Measurements from ENCODE around the gene ATPAF1. TPM values are rescaled to one million over a fixed set of nuclear protein-coding genes. Genes with fewer than 3 reads are reported as not detected.

Gene ATPAF1
- polyA plus RNA-seq, 1 of the 3 experiments (the other 2 are of a cell fraction) = 39.9 TPM

- Histone ChIP-seq H3K27ac (ENCODE audit: low read depth in 2 of 2, low read length in 1 of 2) (no peak overlapping the region), H4K20me1 (ENCODE audit: insufficient read depth) (no peaks in the 10 kb centered on the region), H3K79me2 (ENCODE audit: insufficient read depth) (no peaks in the 10 kb centered on the region), H3K4me2 (no peak overlapping the region), H2AFZ (ENCODE audit: low read depth) (no peak overlapping the region), H3K9me2 (no peaks in the 10 kb centered on the region), H3K4me3 (ENCODE audit: low read depth in 2 of 2, low read length in 1 of 2) (no peak overlapping the region), H3K27me3 (ENCODE audit: insufficient read depth) (no peaks in the 10 kb centered on the region), H3K9ac (no peak overlapping the region), H3K36me3 (replicated peaks in 1 of 2; ENCODE audit: control insufficient read depth in 1 of 2, insufficient read depth in 2 of 2, low read length in 1 of 2) (peaks cover 5 to 14% of the 10 kb centered on the region in 2 experiments), H3K4me1 (ENCODE audit: control insufficient read depth in 1 of 2, insufficient read depth in 2 of 2, low read depth in 1 of 2, low read length in 1 of 2) (peaks cover 0 to 15% of the 10 kb centered on the region in 2 experiments; a peak in 1 of 4 replicates), H3K9me3 (no peaks in the 10 kb centered on the region), H3F3A (replicated peaks; ENCODE audit: insufficient read depth) (no peaks in the 10 kb centered on the region)
- WGBS (ENCODE audit: low lambda C conversion rate) = 95% methylated on average over 2 of the region's 2 CpGs
- no peak for DNase-seq
- TF ChIP-seq FOXM1 (IDR thresholded peaks at IDR 0.05; ENCODE audit: low read depth) (no peak), YY1 (IDR thresholded peaks at IDR 0.05; ENCODE audit: low read depth) (no peak), TCF12 (IDR thresholded peaks at IDR 0.05) (no peak), RAD21 (IDR thresholded peaks at IDR 0.05; ENCODE audit: low read length) (no peak), ELF1 (IDR thresholded peaks at IDR 0.05) (no peak), REST (IDR thresholded peaks at IDR 0.05; ENCODE audit: low read depth, low read length) (no peak), JUND (IDR thresholded peaks at IDR 0.05) (no peak), GABPA (IDR thresholded peaks at IDR 0.05; ENCODE audit: low read depth) (no peak), CHD2 (IDR thresholded peaks at IDR 0.05; ENCODE audit: low read length, partially characterized antibody) (no peak), RCOR1 (IDR thresholded peaks at IDR 0.05; ENCODE audit: low read length) (no peak)
- CTCF ChIA-PET = interaction anchor here (1.6 to 5.7 kb wide), 3 partner anchors 10 to 118 kb away, joined by 3 to 36 read pairs (median 4); partner anchors contain the start of gene MOB3C
- POLR2A ChIA-PET = no interaction called here
Measured at GRCh38 chr1:46606255-46606965, 61.8 kb downstream of the ATPAF1 start.

- Histone ChIP-seq H2AFZ (ENCODE audit: low read depth) (no peak overlapping the region), H3K4me2 (no peak overlapping the region), H3K36me3 (replicated peaks in 1 of 2; ENCODE audit: control insufficient read depth in 1 of 2, insufficient read depth in 2 of 2, low read length in 1 of 2) (peaks cover 5 to 14% of the 10 kb centered on the region in 2 experiments), H3K27ac (ENCODE audit: low read depth in 2 of 2, low read length in 1 of 2) (no peak overlapping the region), H3K4me3 (ENCODE audit: low read depth in 2 of 2, low read length in 1 of 2) (no peak overlapping the region), H3K4me1 (ENCODE audit: control insufficient read depth in 1 of 2, insufficient read depth in 2 of 2, low read depth in 1 of 2, low read length in 1 of 2) (peaks cover 0 to 12% of the 10 kb centered on the region in 2 experiments; a peak in 1 of 4 replicates), H3K9ac (no peak overlapping the region), H3K9me3 (no peaks in the 10 kb centered on the region), H3K27me3 (ENCODE audit: insufficient read depth) (no peaks in the 10 kb centered on the region), H3F3A (replicated peaks; ENCODE audit: insufficient read depth) (no peaks in the 10 kb centered on the region), H3K79me2 (ENCODE audit: insufficient read depth) (no peaks in the 10 kb centered on the region), H3K9me2 (no peaks in the 10 kb centered on the region), H4K20me1 (ENCODE audit: insufficient read depth) (no peaks in the 10 kb centered on the region)
- 94% methylated on average over 2 of the region's 2 CpGs for WGBS (ENCODE audit: low lambda C conversion rate)
- ChIA-PET POLR2A (interaction anchor here (1.5 kb wide), 1 partner anchor 9 kb away, joined by 4 read pairs; no protein-coding TSS in a partner anchor), CTCF (interaction anchor here (0.8 to 5.7 kb wide), 5 partner anchors 11 to 574 kb away, joined by 3 to 36 read pairs (median 3); partner anchors contain the start of gene MOB3C)
- DNase-seq = no peak
- no peak for TF ChIP-seq GATA2 (CRISPR knock-in tag; IDR thresholded peaks at IDR 0.05)
- no peak for TF ChIP-seq FOXJ3 (CRISPR knock-in tag; IDR thresholded peaks at IDR 0.05)
- no peak for TF ChIP-seq CTCF (IDR thresholded peaks at IDR 0.05)
- no peak for TF ChIP-seq MXI1 (IDR thresholded peaks at IDR 0.05; ENCODE audit: low read depth, low read length)
- no peak for TF ChIP-seq SMC3 (IDR thresholded peaks at IDR 0.05; ENCODE audit: low read depth, low read length)
- no peak for TF ChIP-seq EP300 (IDR thresholded peaks at IDR 0.05; ENCODE audit: borderline replicate concordance in 1 of 2, low read depth in 1 of 2, low read length in 1 of 2)
- TF ChIP-seq USF2 (IDR thresholded peaks at IDR 0.05; ENCODE audit: borderline replicate concordance, low read depth, low read length) = no peak
- TF ChIP-seq REST (IDR thresholded peaks at IDR 0.05; ENCODE audit: low read depth, low read length) = no peak
Measured at GRCh38 chr1:46605232-46605631, 62.9 kb downstream of the ATPAF1 start.
